Measurements from ENCODE around the gene ACAP3.

Gene ACAP3

DNA sequence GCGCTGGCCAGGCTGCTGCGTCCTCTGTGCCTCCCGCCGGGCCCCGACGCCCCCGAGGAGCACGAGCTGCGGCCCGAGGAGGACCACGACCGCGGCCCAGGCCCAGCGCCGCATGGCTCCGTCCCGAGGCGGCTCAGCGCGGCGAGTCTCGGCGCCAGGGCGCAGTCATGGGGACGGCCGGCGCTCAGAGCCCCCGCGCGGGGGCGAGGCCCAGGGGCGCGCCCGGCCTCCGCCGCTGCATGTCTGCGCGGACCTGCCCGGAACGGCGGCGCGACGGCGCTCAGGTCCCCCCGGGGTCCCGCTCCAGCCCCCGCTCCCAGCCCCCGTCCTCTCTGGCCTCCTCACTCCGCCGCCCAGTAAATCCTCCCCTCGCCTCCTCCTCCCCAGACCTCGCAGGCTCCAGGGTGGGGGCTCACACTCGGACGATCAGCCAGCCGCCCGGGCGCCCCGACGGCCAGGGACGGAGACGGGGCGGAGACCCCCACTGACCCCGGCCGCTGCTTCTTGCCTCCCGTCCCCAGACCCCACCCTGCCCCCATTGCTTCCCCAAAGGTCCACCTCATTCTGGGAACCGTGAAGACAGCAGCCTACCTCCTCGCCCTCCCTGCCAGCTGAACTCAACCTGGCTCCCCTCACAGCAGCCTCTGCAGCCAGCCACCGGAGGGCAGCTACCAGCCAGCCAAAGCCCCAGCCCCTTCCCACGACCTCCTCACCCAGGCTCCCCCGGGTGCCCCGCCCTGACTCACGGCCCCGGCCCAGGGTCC, 61.0 kb downstream of the ACAP3 start, which contains the start of gene C1QTNF12:
Gene C1QTNF12, minus strand, starts transcription at position 146 of the 764 bp plus-strand sequence. Its CDS starts 32 bp downstream, at position 114.
- peaks cover 14% of the 10 kb centered on the region for H3K4me1 ChIP-seq (ENCODE audit: control insufficient read depth, low read length)
- no peak within 1 kb of the TSS for H3K4me2 ChIP-seq (ENCODE audit: low read length)

DNA sequence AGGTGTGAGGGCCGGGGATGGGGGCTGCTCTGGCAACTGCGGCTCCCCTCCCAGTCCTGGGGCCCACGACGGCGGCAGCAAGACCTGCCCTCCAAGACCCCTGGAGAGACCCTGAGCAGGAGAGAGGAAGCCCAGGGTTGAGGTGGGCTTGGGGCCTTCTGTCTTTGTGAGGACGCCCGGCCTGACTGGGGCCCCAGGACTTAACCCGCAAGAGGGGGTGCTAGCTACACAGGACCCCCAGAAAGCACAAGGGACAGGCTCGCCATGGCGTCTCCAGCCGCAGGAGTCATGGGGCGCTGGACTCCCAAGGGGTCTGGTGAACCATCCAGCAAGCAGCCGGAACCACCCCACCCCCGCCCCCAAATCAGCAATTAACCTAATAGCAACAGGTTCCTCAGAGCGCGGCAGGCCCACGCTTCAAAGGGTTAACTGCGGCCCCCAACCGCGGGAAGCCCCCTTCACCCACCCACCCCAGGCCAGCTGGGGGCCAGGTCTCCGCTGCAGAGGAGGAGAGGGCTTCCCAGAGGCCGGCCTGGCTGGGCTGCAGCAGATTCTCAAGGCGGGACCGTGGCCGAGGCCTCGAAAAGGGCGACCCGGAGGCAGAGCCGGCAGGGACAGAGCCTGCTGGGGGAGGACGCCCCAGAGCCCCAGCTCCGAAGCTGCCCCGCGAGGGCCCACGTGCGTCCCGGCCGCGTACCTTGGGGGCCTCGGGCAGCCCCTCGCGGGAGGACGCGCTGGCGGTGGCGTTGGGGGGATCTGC, 61.7 kb downstream of the ACAP3 start:
- H3K27ac ChIP-seq (ENCODE audit: low read depth, low read length): no peak overlapping the region
- no peaks in the 10 kb centered on the region for H3F3A ChIP-seq (ENCODE audit: control insufficient read depth, insufficient read depth)
- no peaks in the 10 kb centered on the region for H3K27me3 ChIP-seq (ENCODE audit: control insufficient read depth, low read length)
- H3K79me2 ChIP-seq (ENCODE audit: control insufficient read depth, low read length): no peaks in the 10 kb centered on the region
- TF ChIP-seq, protein P1, sequence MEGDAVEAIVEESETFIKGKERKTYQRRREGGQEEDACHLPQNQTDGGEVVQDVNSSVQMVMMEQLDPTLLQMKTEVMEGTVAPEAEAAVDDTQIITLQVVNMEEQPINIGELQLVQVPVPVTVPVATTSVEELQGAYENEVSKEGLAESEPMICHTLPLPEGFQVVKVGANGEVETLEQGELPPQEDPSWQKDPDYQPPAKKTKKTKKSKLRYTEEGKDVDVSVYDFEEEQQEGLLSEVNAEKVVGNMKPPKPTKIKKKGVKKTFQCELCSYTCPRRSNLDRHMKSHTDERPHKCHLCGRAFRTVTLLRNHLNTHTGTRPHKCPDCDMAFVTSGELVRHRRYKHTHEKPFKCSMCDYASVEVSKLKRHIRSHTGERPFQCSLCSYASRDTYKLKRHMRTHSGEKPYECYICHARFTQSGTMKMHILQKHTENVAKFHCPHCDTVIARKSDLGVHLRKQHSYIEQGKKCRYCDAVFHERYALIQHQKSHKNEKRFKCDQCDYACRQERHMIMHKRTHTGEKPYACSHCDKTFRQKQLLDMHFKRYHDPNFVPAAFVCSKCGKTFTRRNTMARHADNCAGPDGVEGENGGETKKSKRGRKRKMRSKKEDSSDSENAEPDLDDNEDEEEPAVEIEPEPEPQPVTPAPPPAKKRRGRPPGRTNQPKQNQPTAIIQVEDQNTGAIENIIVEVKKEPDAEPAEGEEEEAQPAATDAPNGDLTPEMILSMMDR (IDR thresholded peaks at IDR 0.05; ENCODE audit: low read depth, low read length, poor library complexity, severe bottlenecking): no peak
- no peak for TF ChIP-seq EZH2phosphoT487 (IDR thresholded peaks at IDR 0.05; ENCODE audit: borderline replicate concordance, low read length)
- H3K4me3 ChIP-seq (ENCODE audit: low read length): no peak overlapping the region
- H4K20me1 ChIP-seq (ENCODE audit: control insufficient read depth, insufficient read depth, low read depth, low read length): no peaks in the 10 kb centered on the region
- H3K36me3 ChIP-seq (ENCODE audit: control insufficient read depth, low read length): no peaks in the 10 kb centered on the region
- H3K4me2 ChIP-seq (ENCODE audit: low read length): no peak overlapping the region
- H3K9me3 ChIP-seq (ENCODE audit: control insufficient read depth, insufficient read depth, low read length): no peaks in the 10 kb centered on the region
- H3K4me1 ChIP-seq (ENCODE audit: control insufficient read depth, low read length): peaks cover 6% of the 10 kb centered on the region
- no peaks in the 10 kb centered on the region for H3K9me2 ChIP-seq (replicated peaks; ENCODE audit: control insufficient read depth, low read length)

More for the DNA sequence above, 61.0 kb downstream of the ACAP3 start, which contains the start of gene C1QTNF12:
- Histone ChIP-seq H4K20me1 (ENCODE audit: control insufficient read depth, insufficient read depth, low read depth, low read length) (no peaks in the 10 kb centered on the region), H3K36me3 (ENCODE audit: control insufficient read depth, low read length) (no peaks in the 10 kb centered on the region), H3F3A (ENCODE audit: control insufficient read depth, insufficient read depth) (no peaks in the 10 kb centered on the region), H3K27me3 (ENCODE audit: control insufficient read depth, low read length) (no peaks in the 10 kb centered on the region), H3K79me2 (ENCODE audit: control insufficient read depth, low read length) (no peaks in the 10 kb centered on the region), H3K27ac (ENCODE audit: low read depth, low read length) (no peak within 1 kb of the TSS), H3K9me3 (ENCODE audit: control insufficient read depth, insufficient read depth, low read length) (no peaks in the 10 kb centered on the region), H3K9me2 (replicated peaks; ENCODE audit: control insufficient read depth, low read length) (no peaks in the 10 kb centered on the region), H3K4me3 (ENCODE audit: low read length) (no peak within 1 kb of the TSS)
- TF ChIP-seq, protein P1 (IDR thresholded peaks at IDR 0.05; ENCODE audit: low read depth, low read length, poor library complexity, severe bottlenecking): no peak
- TF ChIP-seq EZH2phosphoT487 (IDR thresholded peaks at IDR 0.05; ENCODE audit: borderline replicate concordance, low read length): no peak

DNA sequence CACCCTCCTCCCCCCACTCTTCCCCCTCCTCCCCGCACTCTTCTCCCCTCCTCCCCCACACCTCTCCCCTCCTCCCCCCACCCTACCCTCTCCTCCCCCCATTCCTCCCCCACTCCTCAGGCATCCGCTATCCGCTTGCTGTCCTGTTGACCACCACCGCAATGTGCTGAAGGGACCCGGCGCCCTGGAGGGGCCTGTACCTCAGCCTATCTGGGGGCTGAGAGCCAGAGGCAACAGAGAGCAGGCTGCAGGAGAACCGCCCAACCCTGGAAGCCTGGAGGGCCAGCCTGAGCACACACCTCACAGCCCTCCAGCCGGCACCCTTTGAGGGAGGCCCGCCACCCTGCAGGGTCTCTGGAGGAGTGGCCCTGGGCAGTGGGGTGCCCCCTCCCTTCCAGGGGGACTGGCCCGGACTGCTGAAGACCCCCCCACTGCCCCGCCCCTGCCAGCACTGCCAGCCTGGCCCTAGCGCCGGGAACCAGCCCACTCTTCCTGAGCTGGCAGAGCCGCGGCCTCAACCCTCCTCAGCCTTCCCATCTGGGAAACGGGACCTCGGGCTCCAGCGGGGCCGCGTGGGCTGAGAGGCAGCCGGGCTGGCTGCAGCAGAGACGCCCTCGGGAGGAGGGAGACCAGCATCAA, 62.4 kb downstream of the ACAP3 start:
- Histone ChIP-seq H3K9me2 (replicated peaks; ENCODE audit: control insufficient read depth, low read length) (no peaks in the 10 kb centered on the region), H3F3A (ENCODE audit: control insufficient read depth, insufficient read depth) (no peaks in the 10 kb centered on the region), H3K4me2 (ENCODE audit: low read length) (no peak overlapping the region), H3K36me3 (ENCODE audit: control insufficient read depth, low read length) (no peaks in the 10 kb centered on the region), H3K27ac (ENCODE audit: low read depth, low read length) (no peak overlapping the region), H3K4me3 (ENCODE audit: low read length) (no peak overlapping the region), H3K79me2 (ENCODE audit: control insufficient read depth, low read length) (no peaks in the 10 kb centered on the region), H3K4me1 (ENCODE audit: control insufficient read depth, low read length) (no peaks in the 10 kb centered on the region), H4K20me1 (ENCODE audit: control insufficient read depth, insufficient read depth, low read depth, low read length) (no peaks in the 10 kb centered on the region), H3K9me3 (ENCODE audit: control insufficient read depth, insufficient read depth, low read length) (no peaks in the 10 kb centered on the region), H3K27me3 (ENCODE audit: control insufficient read depth, low read length) (no peaks in the 10 kb centered on the region)
- TF ChIP-seq, protein P1 (IDR thresholded peaks at IDR 0.05; ENCODE audit: low read depth, low read length, poor library complexity, severe bottlenecking): no peak
- TF ChIP-seq EZH2phosphoT487 (IDR thresholded peaks at IDR 0.05; ENCODE audit: borderline replicate concordance, low read length): no peak

Data from DOHH2 (cell line).